H1 (cell line): Measurements from ENCODE around the gene AVPR2. TPM values are rescaled to one million over a fixed set of nuclear protein-coding genes. Genes with fewer than 3 reads are reported as not detected.

ENCODE experiments used
- CTCF ChIA-PET: fragments of 300-600 bp; sonication (Branson Sonifier 250); formaldehyde crosslinking; loops from one replicate; lab custom pipeline; 2021; ENCODE audit not compliant: partially characterized antibody; lab: Charles Lee
- POLR2A ChIA-PET: fragments of 300-600 bp; sonication (Branson Sonifier 250); formaldehyde crosslinking; loops from one replicate; lab custom pipeline; 2021; ENCODE audit warnings: inconsistent platforms; ENCODE audit not compliant: partially characterized antibody; lab: Charles Lee
- DNase-seq, 2 experiments: peaks; one replicate each; pipeline versions ENCODE4 v3.0.0 to v3.0.0-alpha.2; 2010 to 2022; ENCODE audit warnings: low spot score in 2 of 2, low read depth in 1 of 2, mixed read lengths in 1 of 2
- FAIRE-seq: peaks from 2 replicates; lab custom pipeline; 2011; peaks lifted over from hg19 to GRCh38; lab: Jason Lieb, UNC
- H2AFZ ChIP-seq: 2 replicates; pipeline ENCODE4 v1.8.1; 2012; ENCODE audit warnings: low read length, inconsistent platforms
- H2AK5ac ChIP-seq: 2 replicates; pipeline ENCODE4 v1.6.1; 2013; ENCODE audit warnings: low read depth, low read length
- H2BK120ac ChIP-seq: replicated peaks from 2 replicates; pipeline ENCODE3; 2013; ENCODE audit warnings: low read depth, low read length, inconsistent platforms
- H2BK12ac ChIP-seq: 2 replicates; pipeline ENCODE4 v1.6.1; 2013; ENCODE audit warnings: low read depth, low read length
- H2BK15ac ChIP-seq: 2 replicates; pipeline ENCODE4 v1.6.1; 2013; ENCODE audit warnings: low read length
- H2BK20ac ChIP-seq: 2 replicates; pipeline ENCODE4 v1.6.1; 2013; ENCODE audit warnings: low read length
- H2BK5ac ChIP-seq: 2 replicates; pipeline ENCODE4 v1.6.1; 2013; ENCODE audit warnings: low read depth, low read length
- H3K14ac ChIP-seq: 2 replicates; pipeline ENCODE4 v1.6.1; 2013; ENCODE audit warnings: inconsistent platforms; ENCODE audit not compliant: insufficient read length
- H3K18ac ChIP-seq: 2 replicates; pipeline ENCODE4 v1.6.1; 2013; ENCODE audit warnings: low read length; ENCODE audit errors: extremely low read depth
- H3K23ac ChIP-seq: 2 replicates; pipeline ENCODE4 v1.6.1; 2013; ENCODE audit warnings: inconsistent platforms; ENCODE audit not compliant: insufficient read length
- H3K23me2 ChIP-seq: 2 replicates; pipeline ENCODE4 v1.6.1; 2013; ENCODE audit warnings: low read depth, low read length
- H3K27ac ChIP-seq: 2 replicates; pipeline ENCODE4 v1.6.1; 2011; ENCODE audit warnings: low read depth, low read length, inconsistent platforms
- H3K27me3 ChIP-seq, 4 experiments: replicated peaks in 1 of 4; 1 replicate in 1 of 4; 2 replicates in 3 of 4; pipeline versions ENCODE4 v1.6.1 to v1.8.1; 2011 to 2013; ENCODE audit warnings: low read length in 3 of 4, mild to moderate bottlenecking in 3 of 4, inconsistent platforms in 2 of 4, mixed read lengths in 2 of 4, moderate library complexity in 1 of 4; ENCODE audit not compliant: control insufficient read depth in 3 of 4, insufficient read depth in 3 of 4; ENCODE audit errors: extremely low read depth in 1 of 4
- H3K36me3 ChIP-seq, 4 experiments: 2 replicates each; pipeline versions ENCODE4 v1.6.1 to v1.8.1; 2011 to 2013; ENCODE audit warnings: mild to moderate bottlenecking in 4 of 4, low read length in 3 of 4, moderate library complexity in 2 of 4, control low read depth in 1 of 4, inconsistent platforms in 1 of 4; ENCODE audit not compliant: insufficient read depth in 4 of 4, control insufficient read depth in 2 of 4
- H3K4ac ChIP-seq: replicated peaks from 2 replicates; pipeline ENCODE3; 2013; ENCODE audit warnings: low read length, low read depth, mixed read lengths, inconsistent platforms; ENCODE audit not compliant: insufficient read length
- H3K4me1 ChIP-seq, 4 experiments: replicated peaks in 1 of 4; 1 replicate in 1 of 4; 2 replicates in 3 of 4; pipeline versions ENCODE4 v1.6.1 to v1.8.1; 2011 to 2013; ENCODE audit warnings: low read length in 3 of 4, inconsistent platforms in 2 of 4, mixed read lengths in 1 of 4; ENCODE audit not compliant: insufficient read depth in 4 of 4, control insufficient read depth in 3 of 4
- H3K4me2 ChIP-seq, 2 experiments: 2 replicates each; pipeline versions ENCODE4 v1.6.1 to v1.8.1; 2011 to 2013; ENCODE audit warnings: low read depth in 2 of 2, low read length in 2 of 2, control low read depth in 1 of 2, inconsistent platforms in 1 of 2, mild to moderate bottlenecking in 1 of 2; ENCODE audit not compliant: insufficient read depth in 1 of 2
- H3K4me3 ChIP-seq, 4 experiments: fragments of 200-600, 300-600 bp in 1 of 4; sonication (generic), shearing (Covaris generic), sonication (Bioruptor Twin) in 1 of 4; 2 replicates each; pipeline versions ENCODE4 v1.5.1 to v1.8.1; 2011 to 2016; ENCODE audit warnings: low read length in 4 of 4, low read depth in 3 of 4, control low read depth in 2 of 4, inconsistent platforms in 2 of 4, mild to moderate bottlenecking in 2 of 4, mixed read lengths in 1 of 4, moderate library complexity in 1 of 4; ENCODE audit not compliant: insufficient read depth in 2 of 4; ENCODE audit errors: extremely low read depth in 1 of 4
- H3K56ac ChIP-seq: replicated peaks from 2 replicates; pipeline ENCODE3; 2013; ENCODE audit warnings: low read depth, mild to moderate bottlenecking, mixed read lengths, low read length, inconsistent platforms; ENCODE audit not compliant: insufficient read length
- H3K79me1 ChIP-seq: 2 replicates; pipeline ENCODE4 v1.6.1; 2013; ENCODE audit warnings: low read depth, low read length, control low read depth
- H3K79me2 ChIP-seq, 2 experiments: 2 replicates each; pipeline versions ENCODE4 v1.6.1 to v1.8.1; 2012 to 2013; ENCODE audit warnings: low read length in 2 of 2, mild to moderate bottlenecking in 2 of 2, inconsistent platforms in 1 of 2; ENCODE audit not compliant: insufficient read depth in 2 of 2, control insufficient read depth in 1 of 2
- H3K9ac ChIP-seq, 4 experiments: replicated peaks in 1 of 4; 1 replicate in 1 of 4; 2 replicates in 3 of 4; pipeline versions ENCODE4 v1.6.1 to v1.8.1; 2011 to 2013; ENCODE audit warnings: low read depth in 3 of 4, low read length in 3 of 4, control low read depth in 2 of 4, mild to moderate bottlenecking in 2 of 4, moderate library complexity in 2 of 4, inconsistent platforms in 1 of 4; ENCODE audit errors: extremely low read depth in 1 of 4
- H3K9me3 ChIP-seq, 2 experiments: 2 replicates each; pipeline versions ENCODE4 v1.6.1 to v1.8.1; 2012 to 2013; ENCODE audit warnings: mild to moderate bottlenecking in 2 of 2, moderate library complexity in 2 of 2, control low read depth in 1 of 2, inconsistent platforms in 1 of 2, low read depth in 1 of 2, low read length in 1 of 2, mixed read lengths in 1 of 2; ENCODE audit not compliant: insufficient read depth in 2 of 2
- H4K20me1 ChIP-seq, 2 experiments: replicated peaks in 1 of 2; 2 replicates each; pipeline versions ENCODE3 to v1.8.1; 2011 to 2013; ENCODE audit warnings: inconsistent platforms in 2 of 2, low read length in 2 of 2, mild to moderate bottlenecking in 1 of 2; ENCODE audit not compliant: insufficient read depth in 2 of 2, control insufficient read depth in 1 of 2
- H4K5ac ChIP-seq: 2 replicates; pipeline ENCODE4 v1.6.1; 2013; ENCODE audit warnings: low read length, low read depth, mixed read lengths, inconsistent platforms; ENCODE audit not compliant: insufficient read length
- H4K8ac ChIP-seq: 2 replicates; pipeline ENCODE4 v1.8.0; 2013; ENCODE audit warnings: mild to moderate bottlenecking, moderate library complexity, low read length, inconsistent platforms; ENCODE audit not compliant: insufficient read depth; ENCODE audit errors: extremely low read depth
- H4K91ac ChIP-seq: replicated peaks from 2 replicates; pipeline ENCODE3; 2013; ENCODE audit warnings: low read length, mixed read lengths, inconsistent platforms; ENCODE audit not compliant: insufficient read length
- ASH2L ChIP-seq: fragments of 200-600, 300-600 bp; sonication (generic); IDR thresholded peaks from one replicate; pipeline ENCODE4 v1.7.1; 2017; ENCODE audit warnings: low read length
- BCL11A ChIP-seq, 2 experiments: IDR thresholded peaks; one replicate each; pipeline ENCODE4 v1.6.1; 2011; ENCODE audit warnings: low read depth in 2 of 2, low read length in 2 of 2, mild to moderate bottlenecking in 2 of 2
- CBX8 ChIP-seq: fragments of 300-800, 300-1000 bp; sonication (generic); IDR thresholded peaks from 2 replicates; pipeline ENCODE4 v1.7.1; 2016; ENCODE audit warnings: low read depth, low read length, borderline replicate concordance
- CREB1 ChIP-seq: IDR thresholded peaks from 2 replicates; pipeline ENCODE4 v1.6.1; 2012; ENCODE audit warnings: inconsistent platforms
- E2F6 ChIP-seq: IDR thresholded peaks from 2 replicates; pipeline ENCODE4 v1.6.1; 2012; ENCODE audit warnings: inconsistent platforms
- HDAC2 ChIP-seq, 2 experiments: fragments of 300-600 bp in 1 of 2; sonication (generic) in 1 of 2; IDR thresholded peaks; 2 replicates each; pipeline ENCODE4 v1.6.1; 2011 to 2012; ENCODE audit warnings: low read depth in 2 of 2, low read length in 2 of 2, mild to moderate bottlenecking in 2 of 2, moderate library complexity in 2 of 2, borderline replicate concordance in 1 of 2, inconsistent platforms in 1 of 2
- JUND ChIP-seq: IDR thresholded peaks from 2 replicates; pipeline ENCODE4 v1.6.1; 2011; ENCODE audit warnings: mild to moderate bottlenecking, improper control_type of control experiment, low read length
- WGBS, 2 experiments: shearing (Covaris generic) in 1 of 2; methylation state at CpG; one replicate each; pipeline versions ENCODE4 v1.1.6 to v1.1.7; 2013 to 2015; ENCODE audit warnings: low lambda C conversion rate in 2 of 2, mixed read lengths in 2 of 2, inconsistent platforms in 1 of 2, low coverage in 1 of 2, missing lambda C conversion rate in 1 of 2; ENCODE audit not compliant: insufficient replicate concordance in 2 of 2, insufficient coverage in 1 of 2, insufficient read length in 1 of 2; ENCODE audit errors: extremely low coverage in 1 of 2, missing lambda C conversion rate in 1 of 2; 5-methylcytosine and 5-hydroxymethylcytosine counted together
- polyA plus RNA-seq, 7 experiments: library from polyadenylated mRNA; depleted of rRNA in 3 of 7; stranded (reverse) in 5 of 7; unstranded in 2 of 7; fragments of >200 nt in 5 of 7; fragments of 200-250 nt in 2 of 7; gene quantifications; 1 replicate in 5 of 7; 2 replicates in 1 of 7; 4 replicates in 1 of 7; pipeline versions ENCODE4 v1.2.1 to v1.2.3, GENCODE V29; 2011 to 2013; ENCODE audit warnings: missing spikeins in 2 of 7, mixed read lengths in 2 of 7
- total RNA-seq: library from RNA; stranded (reverse); fragmentation: NEBNext Ultra II Directional; extraction: Animal tissue kit (Norgen Biotek cat#: 25700); gene quantifications from 2 replicates; pipeline ENCODE4 v1.2.1, GENCODE V29; 2021

Gene AVPR2
- total and polyA plus RNA-seq, 2 of the 8 experiments (the other 6 are each of a cell fraction or from before 2014, with no cell fraction given), result 0.09 TPM; not detected in 1

DNA sequence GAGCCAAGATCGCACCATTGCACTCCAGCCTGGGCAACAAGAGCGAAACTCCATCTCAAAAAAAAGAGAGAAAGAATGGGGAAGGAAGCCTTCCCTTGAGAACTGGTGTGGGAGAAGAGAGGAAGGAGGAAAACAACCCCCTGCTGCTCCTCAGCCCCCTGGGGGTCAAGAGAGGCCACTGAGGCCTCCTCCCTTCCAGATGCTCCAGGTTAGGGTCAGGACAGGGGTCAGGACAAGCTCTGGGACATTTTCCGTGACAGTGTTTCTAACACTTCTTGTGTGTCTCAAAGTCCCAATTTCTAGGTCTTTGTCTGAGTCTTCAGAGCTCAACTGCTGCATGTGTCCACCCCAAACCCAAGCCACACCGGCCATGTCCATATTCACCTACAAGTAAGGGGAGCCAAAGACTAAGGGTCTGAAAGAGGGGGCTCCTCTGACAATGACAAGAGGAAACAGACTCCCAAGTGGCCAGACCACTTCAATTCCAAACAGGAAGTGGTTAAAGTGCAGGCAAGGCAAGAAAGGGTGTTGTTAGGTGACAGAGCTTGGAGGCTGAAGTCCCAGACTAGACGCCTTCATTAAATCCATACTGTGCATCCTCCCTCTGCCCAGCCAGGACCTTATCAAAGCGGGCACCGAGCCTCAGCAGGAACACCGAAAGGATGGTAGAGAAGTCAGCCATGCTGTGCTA lies 26.8 kb upstream of the AVPR2 start:
- no peaks in the 10 kb centered on the region for H3K9me3 ChIP-seq
- no peaks in the 10 kb centered on the region for H3K36me3 ChIP-seq
- DNase-seq, result no peak
- TF ChIP-seq BCL11A (IDR thresholded peaks at IDR 0.05; ENCODE audit: low read depth in 2 of 2, low read length in 2 of 2) (no peak), CBX8 (no peak), E2F6 (no peak), CREB1 (no peak), HDAC2 (IDR thresholded peaks at IDR 0.05; ENCODE audit: borderline replicate concordance in 1 of 2, low read depth in 2 of 2, low read length in 2 of 2) (no peak), ASH2L (no peak), JUND (no peak)
- H3K56ac ChIP-seq, result no peak overlapping the region
- ChIA-PET POLR2A (interaction anchor here (1.2 to 2.0 kb wide), 4 partner anchors 14 to 56 kb away, joined by 3 to 6 read pairs (median 4); partner anchors contain the start of gene ARHGAP4), CTCF (interaction anchor here (0.7 to 2.5 kb wide), 7 partner anchors 9 to 91 kb away, joined by 3 to 9 read pairs (median 3); no protein-coding TSS in a partner anchor)
- no peaks in the 10 kb centered on the region for H3K79me2 ChIP-seq
- H3K4me1 ChIP-seq, result peaks cover 7 to 53% (median 25%) of the 10 kb centered on the region in 4 experiments
- no peak overlapping the region for H2AFZ ChIP-seq
- H4K5ac ChIP-seq, result no peak overlapping the region
- H3K27me3 ChIP-seq, result no peaks in the 10 kb centered on the region; a peak in 1 of 7 replicates
- H3K27ac ChIP-seq, result no peak overlapping the region
- H4K91ac ChIP-seq, result peak overlapping the region; percentile 54
- no peak overlapping the region for H3K18ac ChIP-seq
- H3K14ac ChIP-seq, result no peak overlapping the region
- peak overlapping the region; percentile 53; the same call in 1 of the 2 replicates for H2BK15ac ChIP-seq
- H2AK5ac ChIP-seq, result 0 out of 2 replicates have a peak overlapping the region, but pooled peaks have one; percentile 8
- H4K20me1 ChIP-seq, result peaks cover 2 to 12% of the 10 kb centered on the region in 2 experiments
- no peak overlapping the region for H3K4me3 ChIP-seq
- peak overlapping the region; percentile 33; the same call in 1 of the 2 replicates for H2BK12ac ChIP-seq
- H4K8ac ChIP-seq, result no peak overlapping the region; the same call in 1 of the 2 replicates
- no peak overlapping the region for H2BK20ac ChIP-seq
- no peaks in the 10 kb centered on the region for H3K79me1 ChIP-seq
- no peak overlapping the region for H3K4ac ChIP-seq
- peak overlapping the region; percentile 49 to 81; a peak in 2 of 4 replicates for H3K4me2 ChIP-seq
- H2BK5ac ChIP-seq, result peak overlapping the region; percentile 16; the same call in 1 of the 2 replicates
- H2BK120ac ChIP-seq, result no peak overlapping the region
- FAIRE-seq, result no peak
- no peak overlapping the region for H3K9ac ChIP-seq
- H3K23ac ChIP-seq, result no peak overlapping the region
- 95% methylated on average over 5 of the region's 8 CpGs; no CpG with 5 or more reads in 1 of the 2 experiments for WGBS, 2 experiments
- no peaks in the 10 kb centered on the region for H3K23me2 ChIP-seq
